Anterior cingulate cortex (tissue), 58 donors: Measurements from ENCODE around the gene PDLIM1.
A peak's percentile ranks its signal among the peaks of the same experiment; 100 is the strongest.
"Not testable (repeated sequence)": the region's sequence is repeated elsewhere in the genome, so short reads cannot be mapped to it uniquely, and the experiment has no call there.

Experiments used
- DNase-seq, 58 donors: peaks; one replicate each; lab custom pipeline; 2025; lab: John Stamatoyannopoulos, UW

Gene PDLIM1

DNA sequence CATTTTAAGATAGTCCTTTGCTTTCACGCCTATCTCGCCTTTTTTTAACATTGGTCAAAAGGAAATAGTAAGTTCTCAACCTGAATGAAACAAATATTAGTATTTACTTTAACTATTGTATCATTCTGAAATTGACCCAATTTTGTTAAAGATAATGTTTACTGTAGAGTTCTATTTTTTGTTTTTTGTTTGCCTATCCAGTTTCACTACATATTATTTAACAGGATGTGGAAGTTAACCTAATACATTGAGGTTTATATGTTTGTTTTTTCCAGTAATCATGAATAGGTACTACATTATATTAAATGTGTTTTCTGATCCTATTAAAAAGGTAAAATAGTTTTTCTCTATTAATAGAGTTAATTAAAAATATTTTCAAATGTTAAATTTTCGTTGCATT lies 70.3 kb downstream of the PDLIM1 start:
- DNase-seq = no peak

DNA sequence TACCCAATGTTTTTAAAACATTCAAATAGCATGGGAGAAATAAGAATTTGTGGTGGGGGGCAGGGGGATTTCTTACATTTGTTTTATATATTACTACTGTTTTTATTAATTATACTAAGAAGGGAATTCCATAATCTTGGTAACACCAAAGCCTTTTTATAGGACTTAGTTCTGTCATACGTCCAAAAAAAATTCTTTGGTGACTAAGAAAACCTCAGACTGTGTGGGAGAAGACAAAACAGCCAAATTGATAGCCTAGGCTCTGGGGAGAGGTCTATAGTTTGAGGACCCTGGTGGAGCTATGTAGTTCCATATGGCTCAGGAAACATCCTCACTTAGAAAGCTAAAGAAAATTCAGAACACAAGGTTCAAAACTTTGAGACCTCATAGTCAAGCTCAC lies 73.3 kb downstream of the PDLIM1 start:
- no peak for DNase-seq

DNA sequence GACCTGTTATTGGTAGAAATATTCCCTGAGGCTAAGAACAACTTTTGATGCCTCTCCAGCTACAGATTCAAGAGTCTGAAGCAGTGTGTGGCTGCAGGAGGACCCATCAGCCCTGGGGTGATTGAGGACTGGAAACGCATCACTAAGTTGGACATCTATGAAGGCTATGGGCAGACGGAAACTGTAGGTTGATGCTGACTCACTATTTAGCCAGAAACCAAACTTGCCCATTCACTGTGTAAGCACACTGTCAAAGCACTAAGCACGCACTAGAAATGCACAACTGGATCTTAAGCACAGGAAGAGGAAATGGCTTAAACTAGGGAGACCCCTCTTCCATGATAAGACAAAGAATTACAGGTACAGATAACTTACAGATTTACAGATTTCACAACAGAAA lies 76.0 kb downstream of the PDLIM1 start:
- DNase-seq = no peak

DNA sequence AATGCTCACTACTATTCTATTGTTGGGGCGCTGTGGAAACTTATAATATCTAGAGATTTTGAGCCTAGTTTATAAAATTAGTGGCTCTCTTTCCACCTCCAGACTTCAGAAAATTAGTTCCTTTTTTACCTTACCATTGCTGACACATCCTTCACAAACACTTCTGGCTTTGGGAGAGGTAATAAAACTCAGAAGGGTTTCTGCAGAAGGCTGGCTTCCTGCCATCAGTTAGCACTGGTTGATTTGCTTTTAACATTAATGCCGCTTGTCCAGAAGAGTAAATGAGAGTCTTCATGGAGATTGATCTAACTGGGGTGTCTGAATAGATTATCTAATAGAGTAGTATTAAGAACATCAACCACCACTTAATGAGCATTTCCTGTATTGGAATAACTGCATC lies 76.4 kb downstream of the PDLIM1 start:
- DNase-seq = no peak

DNA sequence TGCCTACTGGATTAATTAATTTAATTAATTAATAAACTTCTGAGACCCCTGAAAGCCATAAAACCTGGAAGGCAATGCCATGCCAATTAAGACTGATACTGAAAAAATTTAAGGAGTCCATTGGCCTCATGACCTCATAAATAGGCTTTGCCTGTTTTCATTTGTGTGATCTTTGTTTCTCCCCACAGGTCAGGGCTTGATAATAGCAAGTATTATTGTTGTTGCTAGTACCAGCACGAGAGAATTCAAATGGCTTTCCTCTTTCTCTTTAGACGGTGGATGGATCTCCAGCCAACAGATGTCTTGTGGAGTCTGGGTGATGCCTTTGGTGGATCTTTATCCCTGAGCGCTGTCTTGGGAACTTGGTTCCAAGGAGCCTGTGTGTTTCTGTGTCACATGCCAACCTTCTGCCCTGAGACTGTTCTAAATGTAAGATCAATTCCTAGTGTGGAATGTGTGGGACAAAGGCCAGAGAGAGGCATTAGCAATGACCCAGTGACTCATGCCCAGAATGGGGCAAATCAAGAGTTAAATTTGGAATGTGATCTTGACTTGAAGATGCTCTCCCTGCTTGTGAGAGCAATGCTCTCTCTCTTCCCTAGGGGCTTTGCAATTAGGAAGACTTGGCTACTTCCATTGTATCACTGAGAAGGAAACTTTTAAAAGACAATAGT lies 79.1 kb downstream of the PDLIM1 start:
- no peak for DNase-seq

DNA sequence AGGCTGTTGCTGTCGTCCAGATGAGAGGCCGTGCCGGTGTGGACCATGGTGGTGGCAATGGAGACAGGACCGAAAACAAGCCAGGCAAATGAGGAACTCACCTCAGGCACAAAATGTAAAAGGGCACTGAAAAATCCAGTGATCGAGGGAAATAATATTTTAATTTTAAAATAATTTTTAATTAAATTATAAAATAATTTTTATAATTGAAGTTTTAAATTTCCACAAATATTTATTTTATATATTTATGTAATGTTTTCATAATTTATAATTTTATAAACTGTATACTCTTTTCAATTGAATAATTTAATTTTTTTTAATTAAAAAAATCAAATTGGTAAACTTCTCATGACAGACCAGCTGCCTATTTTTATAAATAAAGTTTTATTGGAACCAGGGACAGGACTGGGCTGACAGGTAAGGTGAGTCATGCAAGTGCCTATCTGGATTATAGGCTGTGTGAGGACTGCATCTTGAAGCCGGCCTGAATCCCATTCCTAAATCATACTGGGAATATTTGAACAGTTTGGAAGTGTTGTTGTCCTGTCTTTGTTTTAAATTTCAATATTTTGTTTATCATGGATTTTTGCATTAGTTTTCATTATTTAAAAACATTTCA lies 81.2 kb downstream of the PDLIM1 start:
- no peak for DNase-seq

DNA sequence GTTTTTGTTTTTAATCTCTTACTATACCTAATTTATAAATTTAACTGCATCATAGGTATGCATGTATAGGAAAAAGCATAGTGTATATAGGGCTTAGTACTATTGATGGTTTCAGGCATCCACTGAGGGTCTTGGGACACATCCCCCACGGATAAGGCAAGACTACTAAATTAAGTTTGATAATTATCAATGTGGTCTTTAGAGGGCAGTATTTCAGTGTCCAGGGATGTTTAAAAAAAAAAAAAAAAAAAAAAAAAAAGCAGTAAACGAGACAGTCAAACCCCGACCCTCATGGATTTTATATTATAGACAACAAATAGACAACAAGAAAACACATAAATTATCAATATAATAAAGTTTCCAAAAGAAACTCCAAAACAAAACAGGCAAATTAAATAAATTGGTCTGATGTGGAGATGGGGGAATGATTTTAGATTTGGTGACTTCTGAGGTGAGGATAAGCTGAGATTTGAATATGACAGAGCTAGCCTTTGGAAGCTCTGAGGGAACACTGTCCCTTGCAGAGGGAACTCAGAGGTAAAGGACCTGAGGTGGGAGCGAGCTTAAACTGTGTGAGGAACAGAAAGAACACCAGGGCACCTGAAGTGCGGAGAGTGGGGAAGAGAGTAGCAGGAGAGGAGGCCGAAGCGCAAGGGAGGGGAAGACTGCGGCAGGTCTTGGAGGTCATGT lies 82.0 kb downstream of the PDLIM1 start:
- DNase-seq = no peak

DNA sequence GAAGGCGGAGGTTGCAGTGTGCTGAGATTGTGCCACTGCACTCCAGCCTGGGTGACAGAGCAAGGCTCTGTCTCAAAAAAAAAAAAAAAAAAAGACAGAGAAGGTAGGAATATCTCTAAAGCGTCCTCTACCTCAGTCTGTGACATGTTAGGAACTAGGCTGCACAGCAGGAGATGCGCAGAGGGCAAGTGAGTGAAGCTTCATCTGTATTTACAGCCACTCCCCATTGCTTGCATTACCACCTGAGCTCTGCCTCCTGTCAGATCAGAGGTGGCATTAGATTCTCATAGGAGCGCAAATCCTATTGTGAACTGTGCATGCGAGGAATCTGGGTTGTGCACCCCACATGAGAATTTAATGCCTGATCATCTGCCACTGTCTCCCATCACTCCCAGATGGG lies 87.9 kb downstream of the PDLIM1 start:
- DNase-seq = not testable (repeated sequence)

DNA sequence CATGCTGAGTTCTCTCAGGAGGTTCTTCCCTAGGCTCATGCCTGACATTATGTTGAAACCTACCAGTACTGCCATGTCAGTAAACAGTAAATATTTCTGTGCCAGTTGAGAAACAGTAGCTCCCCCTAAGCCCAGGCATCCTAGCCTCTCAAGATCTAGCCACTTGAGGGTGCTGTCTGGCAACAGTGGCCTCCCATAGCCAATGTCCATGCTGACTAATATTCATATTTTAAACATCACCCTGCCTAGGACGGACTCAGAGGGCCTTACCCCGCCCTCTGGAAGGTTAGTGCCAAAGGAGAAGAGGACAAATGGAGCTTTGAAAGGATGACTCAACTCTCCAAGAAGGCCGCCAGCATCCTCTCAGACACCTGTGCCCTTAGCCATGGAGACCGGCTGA lies 89.1 kb downstream of the PDLIM1 start:
- no peak for DNase-seq

DNA sequence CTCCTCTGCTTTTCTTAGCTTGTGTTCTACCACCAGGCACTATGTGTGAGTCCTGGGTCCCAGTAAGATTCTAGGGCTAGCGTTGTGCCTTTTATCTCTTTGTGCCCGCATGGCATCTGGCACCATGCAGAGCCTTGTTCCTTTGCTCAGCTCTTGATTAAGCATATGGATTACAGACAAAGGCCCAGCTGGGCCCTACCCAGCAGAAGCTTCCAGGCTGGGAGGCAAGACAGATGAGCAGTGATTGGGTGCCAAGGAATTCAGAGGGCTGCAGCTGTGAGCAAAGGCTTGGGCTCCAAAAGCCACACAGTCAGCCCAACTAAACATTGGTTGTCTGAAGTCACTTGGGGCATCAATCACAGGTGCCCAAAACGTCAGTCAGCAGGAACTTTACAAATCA lies 94.8 kb downstream of the PDLIM1 start:
- DNase-seq = peak in 44 of 58 donors; percentile 1 to 68 (median 18)

DNA sequence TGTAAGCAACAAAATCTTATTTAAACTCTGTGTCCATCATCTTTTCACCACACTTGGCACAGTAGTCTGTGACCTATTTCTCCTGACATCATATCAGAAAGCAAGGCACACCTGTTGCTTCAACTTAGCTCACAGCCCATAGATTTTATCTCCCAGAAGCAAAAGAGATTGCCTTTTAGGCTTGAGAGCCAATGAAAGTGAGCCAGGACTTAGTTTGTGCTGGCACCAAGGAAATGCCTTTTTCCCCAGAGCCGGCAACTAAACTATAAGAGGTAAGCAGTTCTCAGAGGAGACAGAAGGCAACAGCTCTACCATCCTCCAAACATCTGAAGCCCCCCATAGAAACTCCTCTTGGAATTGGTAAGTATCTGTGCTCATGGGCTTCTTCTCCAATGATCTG lies 96.9 kb downstream of the PDLIM1 start, which contains the start of gene ACSM6:
TSS of gene ACSM6 (plus strand) at position 295 of the 400 bp plus-strand sequence. CDS start 248 bp downstream, outside the sequence.
- no peak for DNase-seq

DNA sequence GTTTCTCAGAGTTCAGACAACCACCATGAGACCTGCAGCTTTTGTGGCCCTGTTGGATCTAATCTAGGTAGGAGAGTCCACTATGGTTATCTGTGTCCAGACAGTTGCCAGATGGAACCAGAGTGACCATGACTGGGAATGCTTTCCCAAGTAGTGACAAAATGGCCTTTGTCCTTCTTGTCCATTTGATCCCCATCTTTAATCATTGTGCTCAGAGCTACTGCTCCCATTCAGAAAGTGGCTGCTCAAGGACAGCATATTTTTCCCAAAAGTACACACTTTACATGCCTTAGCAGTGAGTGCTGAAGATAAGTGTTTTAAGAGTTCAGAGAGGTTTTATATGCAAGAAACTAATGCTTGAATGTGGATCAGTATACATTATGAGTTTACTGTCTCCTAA lies 102.2 kb downstream of the PDLIM1 start:
- no peak for DNase-seq

DNA sequence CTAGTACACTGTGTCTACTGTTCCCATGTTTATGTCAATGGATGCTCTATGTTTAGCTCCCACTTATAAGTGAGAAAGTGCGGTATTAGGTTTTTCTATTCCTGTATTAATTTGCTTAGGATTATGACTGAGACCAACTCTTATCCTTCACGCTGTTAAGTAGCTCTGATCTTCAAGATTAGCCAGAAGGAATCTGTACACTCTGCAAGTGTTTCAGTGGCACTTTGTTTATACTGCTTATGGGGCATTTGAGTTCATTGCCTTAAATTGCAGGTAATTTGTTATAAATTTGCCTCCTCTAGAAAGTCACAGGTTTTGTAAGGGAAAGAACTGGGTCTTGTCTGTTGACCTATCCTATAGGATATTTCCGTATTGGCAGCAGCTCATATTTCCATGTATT lies 103.2 kb downstream of the PDLIM1 start:
- DNase-seq = no peak
